Measurements from ENCODE around the gene PKDREJ.
"Not testable (repeated sequence)": the region's sequence is repeated elsewhere in the genome, so short reads cannot be mapped to it uniquely, and the experiment has no call there.

The PKDREJ gene

DNA sequence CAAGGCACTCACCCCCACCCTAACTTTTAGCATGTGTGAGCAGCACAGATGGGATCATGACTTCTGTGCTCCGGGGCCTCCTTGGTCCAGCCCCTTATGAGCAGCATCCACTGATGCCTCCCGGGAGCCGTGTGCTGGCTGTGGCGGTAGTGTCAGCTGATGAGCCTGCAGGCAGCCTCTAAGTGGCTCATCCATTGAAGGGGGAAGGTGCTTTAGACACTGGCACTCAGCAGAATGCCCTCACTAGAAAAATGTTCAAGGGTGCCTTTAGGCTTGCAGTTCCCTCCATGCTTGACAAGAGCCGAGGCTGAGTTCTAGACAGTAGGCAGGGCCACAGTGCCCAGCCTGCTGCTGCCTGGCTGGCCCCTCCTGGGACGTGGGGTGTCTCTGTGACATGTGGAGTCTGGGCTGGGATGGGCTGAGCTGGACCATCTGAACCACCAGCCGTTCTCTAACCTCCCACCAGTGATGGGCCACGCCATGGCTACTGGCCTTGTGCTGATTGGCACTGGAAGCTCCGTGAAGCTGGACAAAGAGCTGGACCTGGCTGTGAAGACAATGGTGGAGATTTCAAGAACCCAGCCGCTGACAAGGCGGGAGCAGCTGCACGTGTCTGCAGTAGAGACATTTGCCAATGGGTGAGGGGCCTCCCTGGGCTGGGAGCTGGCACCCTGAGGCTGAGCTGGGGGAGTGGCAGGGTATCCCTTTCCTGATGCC is 10.4 kb upstream of the PKDREJ start:
- no peaks in the 10 kb centered on the region for H3K27me3 ChIP-seq (ENCODE audit: control insufficient read depth, insufficient read depth, low read length)
- H3K27ac ChIP-seq (ENCODE audit: low read length): no peak overlapping the region
- peaks cover 30% of the 10 kb centered on the region for H3K36me3 ChIP-seq (ENCODE audit: control insufficient read depth, low read depth, low read length)
- H3K4me1 ChIP-seq (ENCODE audit: control insufficient read depth, low read depth, low read length): no peaks in the 10 kb centered on the region
- H3K9me3 ChIP-seq (ENCODE audit: control insufficient read depth, low read depth, low read length): no peaks in the 10 kb centered on the region
- no peak overlapping the region for H3K4me3 ChIP-seq (ENCODE audit: low read length)
- H3K9ac ChIP-seq (ENCODE audit: low read length): no peak overlapping the region

DNA sequence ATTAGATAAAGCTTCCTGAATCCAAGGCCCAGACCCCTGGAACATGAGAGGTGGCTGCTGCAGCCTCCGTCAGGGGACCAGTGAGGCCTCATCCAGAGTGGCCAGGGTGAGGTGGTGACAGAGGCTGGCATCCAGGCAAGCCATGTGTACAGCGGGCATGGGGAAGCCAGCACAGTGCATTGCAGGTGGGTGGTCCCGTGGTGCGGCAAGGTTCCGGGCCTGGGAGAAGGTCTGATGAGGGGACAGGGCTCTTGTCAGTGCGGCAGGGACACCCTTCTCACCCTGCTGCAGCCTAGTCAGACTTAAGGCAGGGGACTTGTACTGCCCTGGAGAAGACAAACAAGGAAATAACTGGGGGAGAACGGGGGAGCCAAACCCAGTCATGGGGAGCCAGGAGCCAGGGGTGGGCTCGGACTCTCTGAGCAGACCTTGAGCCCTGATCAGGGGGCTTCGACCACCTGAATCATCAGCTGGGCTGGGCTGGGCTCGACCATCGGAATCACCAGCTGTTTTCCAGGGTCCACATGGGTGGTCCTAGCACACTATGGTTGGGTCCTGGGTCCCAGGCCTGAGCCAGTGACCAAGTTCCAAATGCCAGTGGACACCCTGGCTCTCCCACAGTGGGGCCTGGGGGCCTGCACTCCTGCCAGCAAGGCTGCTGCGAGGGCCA is 9.8 kb upstream of the PKDREJ start:
- Histone ChIP-seq H3K4me3 (ENCODE audit: low read length) (no peak overlapping the region), H3K9ac (ENCODE audit: low read length) (no peak overlapping the region), H3K9me3 (ENCODE audit: control insufficient read depth, low read depth, low read length) (no peaks in the 10 kb centered on the region), H3K4me1 (ENCODE audit: control insufficient read depth, low read depth, low read length) (no peaks in the 10 kb centered on the region), H3K27ac (ENCODE audit: low read length) (no peak overlapping the region), H3K27me3 (ENCODE audit: control insufficient read depth, insufficient read depth, low read length) (no peaks in the 10 kb centered on the region), H3K36me3 (ENCODE audit: control insufficient read depth, low read depth, low read length) (peaks cover 28% of the 10 kb centered on the region)

DNA sequence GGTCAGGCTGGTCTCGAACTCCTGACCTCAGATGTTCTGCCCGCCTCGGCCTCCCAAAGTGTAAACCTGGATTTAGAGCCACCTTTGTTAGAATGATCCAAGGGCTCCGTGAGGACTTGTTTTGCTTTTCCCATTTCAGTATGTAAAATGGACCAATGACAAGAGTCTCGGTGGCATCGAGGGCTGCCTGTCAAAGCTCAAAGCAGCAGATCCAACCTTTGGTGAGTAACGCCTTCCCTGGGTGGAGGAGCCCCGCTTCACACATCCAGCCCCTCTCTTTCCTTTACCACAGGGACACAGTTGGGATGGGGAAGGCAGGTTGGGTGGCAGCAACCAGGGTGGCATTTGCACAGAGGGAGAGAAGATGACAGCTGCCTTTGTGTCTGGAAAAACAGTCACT is 9.1 kb upstream of the PKDREJ start:
- H3K36me3 ChIP-seq (ENCODE audit: control insufficient read depth, low read depth, low read length): peaks cover 24% of the 10 kb centered on the region
- H3K27me3 ChIP-seq (ENCODE audit: control insufficient read depth, insufficient read depth, low read length): peaks cover 3% of the 10 kb centered on the region
- no peak overlapping the region for H3K4me3 ChIP-seq (ENCODE audit: low read length)
- H3K9me3 ChIP-seq (ENCODE audit: control insufficient read depth, low read depth, low read length): no peaks in the 10 kb centered on the region
- H3K27ac ChIP-seq (ENCODE audit: low read length): no peak overlapping the region
- H3K9ac ChIP-seq (ENCODE audit: low read length): no peak overlapping the region
- H3K4me1 ChIP-seq (ENCODE audit: control insufficient read depth, low read depth, low read length): no peaks in the 10 kb centered on the region

DNA sequence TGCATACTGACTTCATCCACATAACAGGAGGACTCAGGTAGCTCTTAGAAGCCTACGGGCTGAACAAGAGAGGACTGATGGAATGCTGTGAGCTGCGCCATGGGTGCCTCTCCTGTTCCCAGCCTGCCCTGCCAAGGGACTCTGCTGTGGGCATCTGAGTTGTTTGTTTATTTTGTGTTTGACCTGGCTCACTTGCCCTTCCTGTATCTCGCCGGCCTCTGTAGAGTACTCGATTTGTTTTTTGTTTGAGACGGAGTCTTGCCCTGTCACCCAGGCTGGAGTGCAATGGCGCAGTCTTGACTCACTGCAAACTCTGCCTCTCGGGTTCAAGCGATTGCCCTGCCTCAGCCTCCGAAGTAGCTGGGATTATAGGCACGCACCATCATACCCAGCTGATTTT is 6.4 kb upstream of the PKDREJ start:
- no peaks in the 10 kb centered on the region for H3K4me1 ChIP-seq (ENCODE audit: control insufficient read depth, low read depth, low read length)
- no peak overlapping the region for H3K27ac ChIP-seq (ENCODE audit: low read length)
- no peak overlapping the region for H3K9ac ChIP-seq (ENCODE audit: low read length)
- H3K27me3 ChIP-seq (ENCODE audit: control insufficient read depth, insufficient read depth, low read length): peaks cover 15% of the 10 kb centered on the region
- H3K9me3 ChIP-seq (ENCODE audit: control insufficient read depth, low read depth, low read length): no peaks in the 10 kb centered on the region
- H3K4me3 ChIP-seq (ENCODE audit: low read length): no peak overlapping the region
- peaks cover 14% of the 10 kb centered on the region for H3K36me3 ChIP-seq (ENCODE audit: control insufficient read depth, low read depth, low read length)

DNA sequence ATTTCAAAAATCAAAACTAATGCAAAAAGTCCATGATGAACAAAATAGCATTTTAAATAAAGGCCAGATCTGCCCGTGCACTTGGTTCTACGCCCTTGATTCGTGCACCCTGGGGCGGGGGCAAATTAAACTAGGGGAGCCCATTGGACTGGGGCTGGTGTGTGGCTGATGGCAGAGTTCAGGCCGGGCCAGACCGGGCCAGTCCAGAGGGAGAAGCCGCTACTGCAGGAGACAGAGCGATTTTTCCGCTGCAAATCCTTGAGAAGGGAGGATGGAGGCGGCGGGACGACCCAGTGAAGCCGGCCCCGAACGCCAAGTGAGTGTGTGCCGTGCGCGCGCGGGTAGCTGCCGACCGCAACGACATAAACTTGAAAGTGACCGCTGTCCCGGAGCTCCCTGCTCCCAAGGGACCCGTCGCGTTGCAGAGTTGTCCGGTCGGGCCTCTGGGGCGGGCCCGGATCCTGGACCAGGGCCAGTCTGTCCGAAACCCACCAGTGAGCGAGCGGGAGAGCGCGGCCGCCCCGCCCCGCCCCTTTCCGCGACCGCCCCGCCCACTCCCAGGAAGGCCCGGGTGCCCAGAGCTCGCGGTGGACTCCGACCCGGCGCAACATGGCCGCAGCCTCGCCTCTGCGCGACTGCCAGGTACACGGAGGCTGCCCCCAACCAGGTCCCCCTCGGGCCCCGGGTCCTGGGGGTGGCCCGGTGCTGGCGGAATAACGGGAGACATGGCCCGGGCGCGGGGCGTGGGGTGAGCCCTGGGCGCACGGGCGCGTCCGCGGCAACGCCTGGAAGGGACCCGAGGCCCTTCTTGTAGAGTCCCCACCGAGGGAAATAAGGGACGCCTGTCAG is 4.5 kb upstream of the PKDREJ start, which contains the start of gene TTC38:
TTC38 (plus strand) TSS at position 578 of the 849 bp plus-strand sequence; CDS start at position 610, 32 bp downstream.
- Histone ChIP-seq H3K9me3 (ENCODE audit: control insufficient read depth, low read depth, low read length) (no peaks in the 10 kb centered on the region), H3K27ac (ENCODE audit: low read length) (no peak within 1 kb of the TSS), H3K4me1 (ENCODE audit: control insufficient read depth, low read depth, low read length) (no peaks in the 10 kb centered on the region), H3K36me3 (ENCODE audit: control insufficient read depth, low read depth, low read length) (peaks cover 4% of the 10 kb centered on the region), H3K9ac (ENCODE audit: low read length) (peak within 1 kb of the TSS; percentile 59), H3K27me3 (ENCODE audit: control insufficient read depth, insufficient read depth, low read length) (peaks cover 31% of the 10 kb centered on the region), H3K4me3 (ENCODE audit: low read length) (peak within 1 kb of the TSS; percentile 75)

DNA sequence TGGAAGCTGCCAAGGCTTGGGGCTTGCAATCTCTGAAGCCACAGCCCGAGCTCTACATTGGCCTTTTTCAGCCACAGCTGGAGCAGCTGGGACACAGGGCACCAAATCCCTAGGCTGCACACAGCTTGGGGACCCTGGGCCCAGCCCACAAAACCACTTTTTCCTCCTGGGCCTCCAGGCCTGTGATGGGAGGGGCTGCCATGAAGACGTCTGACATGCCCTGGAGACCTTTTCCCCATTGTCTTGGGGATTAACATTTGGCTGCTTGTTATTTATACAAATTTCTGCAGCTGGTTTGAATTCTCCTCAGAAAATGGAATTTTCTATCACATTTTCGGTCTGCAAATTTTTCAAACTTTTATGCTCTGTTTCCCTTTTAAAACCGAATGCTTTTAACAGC is 2.5 kb upstream of the PKDREJ start:
- not testable (repeated sequence) for H3K36me3 ChIP-seq (ENCODE audit: control insufficient read depth, low read depth, low read length); H3K4me3 ChIP-seq (ENCODE audit: low read length); H3K9ac ChIP-seq (ENCODE audit: low read length); H3K4me1 ChIP-seq (ENCODE audit: control insufficient read depth, low read depth, low read length); H3K9me3 ChIP-seq (ENCODE audit: control insufficient read depth, low read depth, low read length); H3K27ac ChIP-seq (ENCODE audit: low read length)
- H3K27me3 ChIP-seq (ENCODE audit: control insufficient read depth, insufficient read depth, low read length): peaks cover 51% of the 10 kb centered on the region

DNA sequence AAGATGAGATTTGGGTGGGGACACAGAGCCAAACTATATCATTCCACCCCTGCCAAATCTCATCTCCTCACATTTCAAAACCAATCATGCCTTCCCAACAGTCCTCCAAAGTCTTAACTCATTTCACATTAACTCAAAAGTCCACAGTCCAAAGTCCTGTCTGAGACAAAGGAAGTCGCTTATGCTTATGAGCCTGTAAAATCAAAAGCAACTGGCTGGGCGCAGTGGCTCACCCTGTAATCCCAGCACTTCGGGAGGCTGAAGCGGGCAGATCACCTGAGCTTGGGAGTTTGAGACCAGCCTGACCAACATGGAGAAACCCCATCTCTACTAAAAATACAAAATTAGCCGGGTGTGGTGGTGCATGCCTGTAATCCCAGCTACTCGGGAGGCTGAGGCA is 1.4 kb upstream of the PKDREJ start:
- H3K27me3 ChIP-seq (ENCODE audit: control insufficient read depth, insufficient read depth, low read length): peaks cover 62% of the 10 kb centered on the region
- not testable (repeated sequence) for H3K4me3 ChIP-seq (ENCODE audit: low read length); H3K4me1 ChIP-seq (ENCODE audit: control insufficient read depth, low read depth, low read length); H3K9me3 ChIP-seq (ENCODE audit: control insufficient read depth, low read depth, low read length); H3K27ac ChIP-seq (ENCODE audit: low read length); H3K36me3 ChIP-seq (ENCODE audit: control insufficient read depth, low read depth, low read length); H3K9ac ChIP-seq (ENCODE audit: low read length)

DNA sequence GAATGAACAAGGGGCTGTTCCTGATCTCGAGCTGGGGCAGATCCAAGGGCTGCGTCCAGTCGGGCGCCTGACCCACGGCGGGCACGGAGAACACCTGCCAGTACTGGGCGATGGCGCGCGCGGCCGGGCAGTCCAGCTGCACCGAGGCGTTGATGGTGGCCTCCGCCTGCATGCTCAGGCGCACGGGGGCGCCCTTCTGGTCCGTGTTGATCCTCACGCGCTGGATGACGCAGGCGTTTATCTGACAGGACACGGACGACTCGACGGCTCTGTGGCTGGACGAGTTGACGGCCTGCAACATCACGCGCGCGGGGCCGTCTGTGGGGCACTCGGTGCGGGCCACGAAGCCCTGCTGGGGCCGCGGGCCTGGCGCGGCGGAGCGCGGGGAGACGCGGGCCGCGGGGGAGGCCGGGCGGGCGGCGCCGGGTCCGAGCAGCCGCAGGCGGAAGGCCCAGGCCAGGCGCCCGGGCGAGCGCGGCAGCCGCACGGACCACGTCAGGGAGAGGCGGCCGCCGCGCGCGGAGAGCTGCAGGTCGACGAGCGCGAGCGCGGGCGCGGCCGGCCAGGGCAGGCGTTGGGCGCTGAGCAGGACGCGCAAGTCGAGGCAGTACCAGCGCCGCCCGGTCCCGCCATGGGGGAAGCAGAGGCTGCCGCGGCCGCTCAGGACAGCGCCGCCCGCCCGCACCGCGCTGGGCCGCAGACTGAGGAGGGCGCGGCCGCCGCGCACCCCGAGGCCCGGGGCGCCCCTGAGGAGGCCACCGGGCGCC is 511 bp downstream of the PKDREJ start:
- H3K27me3 ChIP-seq (ENCODE audit: control insufficient read depth, insufficient read depth, low read length): peaks cover 73% of the 10 kb centered on the region

DNA sequence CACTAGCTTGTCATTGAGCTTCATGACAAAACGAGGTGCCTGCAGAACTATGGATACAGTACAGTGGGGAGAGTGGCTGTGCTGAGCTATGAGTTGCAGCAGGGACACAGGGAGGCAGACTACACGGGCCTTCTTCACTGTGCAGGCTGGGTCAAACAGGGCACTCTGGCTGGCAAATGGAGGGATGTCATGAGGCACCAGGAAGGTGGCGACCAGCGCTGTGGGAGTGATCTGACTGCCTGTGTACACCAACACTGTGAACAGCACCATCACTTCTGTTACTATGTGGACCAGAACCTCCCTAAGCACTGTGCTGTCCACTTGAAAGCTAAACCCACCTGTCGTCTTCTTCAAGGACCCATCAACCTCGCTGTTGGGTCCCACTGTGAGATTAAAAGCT is 3.1 kb downstream of the PKDREJ start:
- no peak overlapping the region for H3K27ac ChIP-seq (ENCODE audit: low read length)
- H3K4me3 ChIP-seq (ENCODE audit: low read length): no peak overlapping the region
- no peaks in the 10 kb centered on the region for H3K36me3 ChIP-seq (ENCODE audit: control insufficient read depth, low read depth, low read length)
- H3K9me3 ChIP-seq (ENCODE audit: control insufficient read depth, low read depth, low read length): no peaks in the 10 kb centered on the region
- H3K4me1 ChIP-seq (ENCODE audit: control insufficient read depth, low read depth, low read length): no peaks in the 10 kb centered on the region
- peaks cover 59% of the 10 kb centered on the region for H3K27me3 ChIP-seq (ENCODE audit: control insufficient read depth, insufficient read depth, low read length)
- no peak overlapping the region for H3K9ac ChIP-seq (ENCODE audit: low read length)

More for the DNA sequence above, 511 bp downstream of the PKDREJ start:
- Histone ChIP-seq H3K4me1 (ENCODE audit: control insufficient read depth, low read depth, low read length) (no peaks in the 10 kb centered on the region), H3K4me3 (ENCODE audit: low read length) (no peak overlapping the region), H3K36me3 (ENCODE audit: control insufficient read depth, low read depth, low read length) (no peaks in the 10 kb centered on the region), H3K9me3 (ENCODE audit: control insufficient read depth, low read depth, low read length) (no peaks in the 10 kb centered on the region), H3K9ac (ENCODE audit: low read length) (no peak overlapping the region), H3K27ac (ENCODE audit: low read length) (no peak overlapping the region)

DNA sequence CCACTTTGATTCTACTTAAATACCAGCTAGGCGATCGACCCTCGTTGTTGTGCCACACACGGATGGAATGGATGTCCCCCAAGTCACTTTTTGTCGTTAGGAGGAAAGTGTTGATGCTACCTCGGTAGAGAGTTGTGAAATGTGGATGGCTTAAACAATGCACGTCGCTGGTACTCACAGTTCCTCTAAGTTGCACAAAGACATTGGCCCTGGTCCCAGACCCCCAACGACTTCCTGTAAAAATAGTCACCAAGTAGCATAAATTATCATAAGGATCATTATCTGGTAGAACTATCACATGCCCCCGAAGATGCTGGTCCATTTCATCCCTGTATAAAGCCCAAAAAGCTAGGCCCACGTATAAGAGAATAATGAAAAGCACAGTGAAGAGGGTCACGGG is 3.8 kb downstream of the PKDREJ start:
- H3K27ac ChIP-seq (ENCODE audit: low read length): no peak overlapping the region
- no peaks in the 10 kb centered on the region for H3K36me3 ChIP-seq (ENCODE audit: control insufficient read depth, low read depth, low read length)
- peaks cover 56% of the 10 kb centered on the region for H3K27me3 ChIP-seq (ENCODE audit: control insufficient read depth, insufficient read depth, low read length)
- no peak overlapping the region for H3K9ac ChIP-seq (ENCODE audit: low read length)
- no peaks in the 10 kb centered on the region for H3K9me3 ChIP-seq (ENCODE audit: control insufficient read depth, low read depth, low read length)
- no peak overlapping the region for H3K4me3 ChIP-seq (ENCODE audit: low read length)
- H3K4me1 ChIP-seq (ENCODE audit: control insufficient read depth, low read depth, low read length): no peaks in the 10 kb centered on the region

DNA sequence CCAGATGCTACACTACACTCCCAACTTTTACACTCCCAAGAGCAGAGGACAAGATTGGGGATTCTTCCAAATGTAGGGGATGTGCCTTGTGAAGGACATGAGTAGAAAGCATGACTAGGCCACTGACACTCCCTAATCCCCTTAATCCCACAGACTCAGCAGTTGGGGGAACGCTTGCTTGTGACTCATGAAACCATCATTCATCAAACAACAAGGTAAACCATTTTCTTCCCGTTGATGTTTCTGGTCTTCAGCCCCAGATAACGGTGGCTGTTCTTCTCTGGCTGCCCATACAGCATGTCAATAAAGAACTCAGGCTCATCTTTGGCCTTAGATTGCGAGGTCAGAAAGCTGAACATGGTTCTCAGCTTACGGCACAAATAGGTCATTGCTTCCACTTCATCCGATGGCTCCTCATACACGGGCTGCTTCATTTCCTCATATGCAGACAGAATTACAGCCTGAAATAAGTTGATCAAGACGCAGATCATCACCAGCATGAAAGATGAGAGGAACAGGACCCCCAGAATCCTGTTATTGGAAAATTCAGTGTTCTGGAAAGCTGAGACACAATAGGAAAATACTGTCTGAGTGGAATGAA is 6.7 kb downstream of the PKDREJ start:
- H3K36me3 ChIP-seq (ENCODE audit: control insufficient read depth, low read depth, low read length): no peaks in the 10 kb centered on the region
- no peak overlapping the region for H3K9ac ChIP-seq (ENCODE audit: low read length)
- peaks cover 35% of the 10 kb centered on the region for H3K27me3 ChIP-seq (ENCODE audit: control insufficient read depth, insufficient read depth, low read length)
- no peaks in the 10 kb centered on the region for H3K9me3 ChIP-seq (ENCODE audit: control insufficient read depth, low read depth, low read length)
- H3K4me1 ChIP-seq (ENCODE audit: control insufficient read depth, low read depth, low read length): no peaks in the 10 kb centered on the region
- no peak overlapping the region for H3K27ac ChIP-seq (ENCODE audit: low read length)
- H3K4me3 ChIP-seq (ENCODE audit: low read length): no peak overlapping the region
